NCI-H1105 treated with DMSO at 0.1 percent for 48 hours (cell line): ENCODE data around the gene CILP.

Experiments
- DNase-seq: peaks from one replicate; lab custom pipeline; 2025; lab: John Stamatoyannopoulos, UW

Gene CILP

GRCh38 chr15:65147902-65148301 lies 63.4 kb downstream of the CILP start:
- DNase-seq: no peak

DNA sequence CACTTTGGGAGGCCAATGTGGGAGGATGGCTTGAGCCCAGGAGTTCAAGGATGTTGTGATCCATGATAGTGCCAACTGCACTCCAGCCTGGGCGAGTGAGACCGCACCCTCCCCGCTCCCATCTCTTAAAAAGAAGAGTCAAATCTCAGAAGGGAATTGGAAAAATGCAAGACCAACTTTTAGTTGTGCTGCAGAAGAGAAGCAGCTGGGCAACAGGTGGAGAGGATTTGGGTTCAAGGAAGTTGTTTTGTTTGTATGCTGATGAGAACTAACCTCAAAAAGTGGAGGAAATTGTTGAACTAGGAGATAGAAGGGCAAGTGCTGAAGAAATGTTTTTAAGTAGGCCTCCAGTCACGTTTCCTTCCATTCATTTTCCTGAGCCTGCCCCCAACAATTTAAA lies 64.8 kb downstream of the CILP start:
- DNase-seq: no peak
